Measurements from ENCODE around the gene ZNF75A. TPM values are rescaled to one million over a fixed set of nuclear protein-coding genes. Genes with fewer than 3 reads are reported as not detected.

The ZNF75A gene
- total RNA-seq, 1 experiment from 2014 or later: 23.0 TPM

DNA sequence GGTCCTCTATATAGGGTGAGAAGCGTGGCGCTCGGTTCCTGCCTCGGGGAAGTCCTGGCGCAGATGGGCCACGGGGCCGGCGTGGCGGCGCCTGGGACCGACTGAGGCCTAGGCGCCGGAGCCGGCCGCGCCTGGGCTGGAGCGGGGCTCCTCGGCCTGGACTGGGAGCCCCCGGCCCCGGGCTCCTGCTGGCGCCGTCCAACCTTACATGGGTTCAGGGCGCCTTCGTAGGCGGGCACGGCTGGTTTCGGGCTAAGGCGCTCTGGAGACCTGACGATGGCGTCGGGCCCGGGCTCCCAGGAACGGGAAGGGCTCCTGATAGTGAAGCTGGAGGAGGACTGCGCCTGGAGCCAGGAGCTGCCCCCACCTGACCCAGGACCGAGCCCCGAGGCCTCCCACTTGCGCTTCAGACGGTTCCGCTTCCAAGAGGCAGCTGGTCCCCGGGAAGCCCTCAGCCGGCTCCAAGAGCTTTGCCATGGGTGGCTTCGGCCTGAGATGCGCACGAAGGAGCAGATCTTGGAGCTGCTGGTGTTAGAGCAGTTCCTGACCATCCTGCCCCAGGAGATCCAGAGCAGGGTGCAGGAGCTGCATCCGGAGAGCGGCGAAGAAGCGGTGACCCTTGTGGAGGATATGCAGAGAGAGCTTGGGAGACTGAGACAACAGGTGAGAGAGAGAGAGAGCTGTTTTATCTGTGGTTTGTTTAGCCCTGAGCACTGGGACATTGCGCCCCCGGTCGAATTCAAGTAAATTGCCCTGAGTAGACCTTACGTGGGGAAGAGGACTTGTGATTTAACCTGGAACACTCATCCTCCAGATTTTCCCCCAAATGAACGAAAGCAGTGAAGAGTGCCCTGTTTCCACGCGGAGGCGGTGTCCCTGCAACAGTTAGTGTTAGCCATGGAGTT, 21.5 kb upstream of the ZNF75A start:
- in situ Hi-C loops (cut with HindIII; ENCODE audit: low sequenced_read_pairs): no loop called here
- no peak for DNase-seq (ENCODE audit: low spot score)

DNA sequence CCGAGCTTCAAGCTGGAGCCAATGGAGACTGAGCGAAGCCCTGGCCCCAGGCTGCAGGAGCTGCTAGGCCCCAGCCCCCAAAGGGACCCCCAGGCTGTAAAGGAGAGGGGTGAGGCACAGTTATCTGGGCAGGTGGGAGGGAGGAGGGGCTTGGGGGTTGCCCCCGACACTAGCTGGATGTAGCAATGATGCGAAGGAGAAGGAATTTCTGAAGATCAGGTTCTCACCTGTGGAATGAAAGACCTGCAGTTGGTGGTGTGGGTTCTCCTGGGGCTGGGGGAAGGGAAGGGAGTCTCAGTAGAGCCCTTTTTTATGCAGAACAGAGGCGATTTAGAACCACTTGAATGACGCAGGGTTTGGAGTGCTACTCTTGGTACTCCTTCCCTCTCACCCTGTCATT, 20.2 kb upstream of the ZNF75A start:
- in situ Hi-C loops (cut with HindIII; ENCODE audit: low sequenced_read_pairs): no loop called here
- DNase-seq (ENCODE audit: low spot score): no peak

DNA sequence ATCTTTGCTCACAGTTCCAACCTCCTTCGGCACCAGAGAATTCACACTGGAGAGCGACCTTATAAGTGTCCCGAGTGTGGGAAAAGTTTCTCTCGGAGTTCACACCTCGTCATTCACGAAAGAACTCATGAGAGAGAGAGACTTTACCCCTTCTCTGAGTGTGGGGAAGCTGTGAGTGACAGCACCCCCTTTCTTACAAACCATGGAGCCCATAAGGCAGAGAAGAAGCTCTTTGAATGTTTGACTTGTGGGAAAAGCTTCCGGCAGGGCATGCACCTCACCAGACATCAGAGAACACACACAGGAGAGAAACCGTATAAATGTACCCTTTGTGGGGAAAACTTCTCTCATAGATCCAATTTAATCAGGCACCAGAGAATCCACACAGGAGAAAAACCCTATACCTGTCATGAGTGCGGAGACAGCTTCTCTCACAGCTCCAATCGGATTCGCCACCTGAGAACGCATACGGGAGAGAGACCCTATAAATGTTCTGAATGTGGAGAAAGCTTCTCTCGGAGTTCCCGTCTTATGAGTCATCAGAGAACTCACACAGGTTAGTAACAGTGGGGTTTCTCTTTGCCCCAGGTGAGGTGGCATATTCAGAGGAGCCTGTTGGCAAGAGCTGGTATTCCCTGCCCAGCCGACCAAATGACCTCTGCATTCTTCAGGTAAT, 15.2 kb upstream of the ZNF75A start:
- in situ Hi-C loops (cut with HindIII; ENCODE audit: low sequenced_read_pairs): no loop called here
- DNase-seq (ENCODE audit: low spot score): no peak

DNA sequence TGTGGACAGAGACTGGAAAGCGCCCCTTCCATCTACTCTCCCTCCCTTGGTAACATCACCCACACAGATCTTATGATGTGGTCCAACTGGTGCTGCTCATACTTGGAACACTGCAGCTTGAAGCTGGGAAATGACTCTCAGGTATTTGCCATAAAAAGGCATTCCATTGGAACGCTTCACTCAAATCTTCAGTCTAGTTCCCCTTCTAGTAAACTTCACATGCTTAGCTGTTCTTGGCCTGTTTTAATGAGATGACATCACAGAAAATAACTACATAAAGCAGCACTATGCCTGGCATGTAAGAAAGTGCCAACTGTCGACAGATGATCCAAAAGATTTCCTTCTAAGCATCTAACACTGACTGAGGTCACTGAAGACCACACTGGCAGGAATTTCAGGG, 12.7 kb upstream of the ZNF75A start:
- in situ Hi-C loops (cut with HindIII; ENCODE audit: low sequenced_read_pairs): no loop called here
- DNase-seq (ENCODE audit: low spot score): no peak

DNA sequence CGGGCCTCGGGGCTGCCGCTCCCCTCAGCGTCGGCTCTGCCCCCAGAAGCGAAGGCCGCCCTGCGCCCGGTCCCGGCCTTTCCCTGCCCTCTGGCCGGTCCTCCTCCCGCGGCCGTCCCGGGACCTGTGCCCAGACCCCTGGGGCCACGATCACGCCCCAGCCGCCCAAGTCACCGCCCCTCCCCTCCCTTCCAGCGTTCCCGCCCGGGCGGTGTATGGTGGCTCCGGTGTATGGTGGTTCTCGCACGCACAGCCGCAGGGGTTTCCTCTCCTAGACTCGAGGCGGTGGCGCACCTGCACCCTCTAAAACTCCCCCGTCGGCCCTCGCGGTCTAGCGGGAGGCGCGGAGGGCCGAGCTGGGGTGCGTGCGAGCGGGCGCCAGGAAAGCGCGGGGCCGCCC, 10.1 kb upstream of the ZNF75A start:
- no peak for DNase-seq (ENCODE audit: low spot score)

DNA sequence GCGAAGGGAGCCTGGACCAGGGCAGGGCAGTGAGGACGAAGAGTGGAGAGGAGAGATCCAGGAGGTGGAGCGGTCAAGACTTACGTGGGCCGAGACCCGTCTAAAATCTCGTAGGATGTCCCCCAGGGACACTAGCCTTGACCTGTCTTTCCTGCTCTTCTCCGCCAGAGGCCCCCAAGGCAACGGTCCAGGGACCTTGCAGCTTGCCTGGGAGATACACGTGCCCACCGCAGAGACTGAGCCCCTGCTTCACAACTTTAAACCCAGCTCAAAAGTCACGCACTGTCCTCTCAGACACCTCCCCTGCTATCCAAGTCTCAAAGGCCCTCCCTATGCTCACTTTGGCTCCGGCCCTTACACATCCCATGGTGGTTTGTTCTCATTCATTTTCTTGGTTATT, 9.5 kb upstream of the ZNF75A start:
- DNase-seq (ENCODE audit: low spot score): no peak

More for the DNA sequence above, 10.1 kb upstream of the ZNF75A start:
- in situ Hi-C loops (cut with HindIII; ENCODE audit: low sequenced_read_pairs): no loop called here

DNA sequence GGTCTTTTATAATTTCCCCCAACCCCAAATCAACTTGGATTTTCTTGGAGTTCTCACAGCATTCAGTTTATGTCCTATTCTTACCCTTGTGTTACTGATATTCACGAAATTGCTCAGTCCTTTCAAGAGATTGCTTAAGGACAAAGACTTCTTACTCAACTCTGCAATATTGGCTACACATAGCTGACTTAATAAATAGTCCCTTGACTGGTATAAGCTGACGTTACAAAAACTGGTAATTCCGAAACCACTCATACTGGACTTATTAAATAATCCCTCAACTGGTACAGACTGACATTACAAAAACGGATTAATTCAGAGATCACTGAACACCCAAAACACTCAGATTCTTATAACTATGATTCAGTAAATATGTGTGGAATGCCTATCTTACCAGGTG, 927 bp upstream of the ZNF75A start:
- no peak for DNase-seq (ENCODE audit: low spot score)
- in situ Hi-C loops (cut with HindIII; ENCODE audit: low sequenced_read_pairs): no loop called here

More for the DNA sequence above, 9.5 kb upstream of the ZNF75A start:
- in situ Hi-C loops (cut with HindIII; ENCODE audit: low sequenced_read_pairs): no loop called here

DNA sequence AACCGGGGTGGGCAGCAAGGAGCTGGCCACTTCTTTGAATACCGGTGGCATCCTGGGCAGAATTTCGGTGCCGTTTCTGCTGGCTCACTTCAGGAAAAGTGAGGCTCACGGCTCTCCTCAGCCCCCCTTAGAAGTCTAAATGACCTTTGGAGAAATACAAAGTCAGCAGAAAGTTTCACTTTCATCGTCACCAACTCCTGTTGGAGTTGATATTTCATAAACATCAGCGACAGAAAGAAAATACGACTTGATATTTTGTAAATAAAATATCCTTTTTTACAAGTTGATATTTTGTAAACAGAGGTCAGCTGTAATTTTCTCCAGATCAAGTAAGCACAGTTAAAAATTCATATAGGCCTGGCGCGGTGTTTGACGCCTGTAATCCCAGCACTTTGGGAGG, 781 bp downstream of the ZNF75A start:
- in situ Hi-C loops (cut with HindIII; ENCODE audit: low sequenced_read_pairs): no loop called here
- no peak for DNase-seq (ENCODE audit: low spot score)

DNA sequence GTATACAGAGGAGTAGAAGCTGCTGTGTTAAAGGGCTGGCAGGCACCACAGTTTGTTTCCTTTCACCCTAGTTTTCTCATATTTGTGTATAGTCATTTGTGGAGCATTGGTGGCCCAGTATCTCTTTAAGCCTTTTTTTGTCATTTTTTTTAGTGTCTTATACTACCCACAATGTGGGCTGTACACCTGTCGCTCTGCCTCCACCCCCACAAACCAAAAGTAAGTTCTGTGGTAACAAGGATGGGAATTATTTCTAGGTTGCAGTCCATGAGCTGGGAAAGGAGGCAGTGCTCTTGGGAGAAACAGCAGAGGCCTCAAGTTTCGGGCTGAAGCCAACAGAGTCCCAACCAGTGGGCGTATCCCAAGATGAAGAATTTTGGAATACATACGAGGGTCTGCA, 6.2 kb downstream of the ZNF75A start:
- in situ Hi-C loops (cut with HindIII; ENCODE audit: low sequenced_read_pairs): no loop called here
- DNase-seq (ENCODE audit: low spot score): no peak

DNA sequence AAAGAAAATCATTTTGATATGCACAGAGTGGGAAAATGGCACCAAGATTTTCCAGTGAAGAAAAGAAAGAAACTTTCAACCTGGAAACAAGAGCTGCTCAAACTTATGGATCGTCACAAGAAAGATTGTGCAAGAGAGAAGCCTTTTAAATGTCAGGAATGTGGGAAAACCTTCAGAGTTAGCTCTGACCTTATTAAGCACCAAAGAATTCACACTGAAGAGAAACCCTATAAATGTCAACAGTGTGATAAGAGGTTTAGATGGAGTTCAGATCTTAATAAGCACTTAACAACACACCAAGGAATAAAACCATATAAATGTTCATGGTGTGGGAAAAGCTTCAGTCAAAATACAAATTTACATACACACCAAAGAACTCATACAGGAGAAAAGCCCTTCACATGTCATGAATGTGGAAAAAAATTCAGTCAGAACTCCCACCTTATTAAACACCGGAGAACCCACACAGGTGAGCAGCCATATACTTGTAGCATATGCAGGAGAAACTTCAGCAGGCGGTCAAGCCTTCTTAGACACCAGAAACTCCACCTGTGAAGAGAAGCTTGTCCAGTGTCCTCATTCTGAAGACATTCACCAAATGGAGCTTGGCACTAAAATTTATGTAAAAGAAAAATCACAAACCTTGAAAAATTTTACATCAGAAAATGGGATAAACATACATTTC, 12.2 kb downstream of the ZNF75A start:
- in situ Hi-C loops (cut with HindIII; ENCODE audit: low sequenced_read_pairs): no loop called here
- DNase-seq (ENCODE audit: low spot score): no peak

DNA sequence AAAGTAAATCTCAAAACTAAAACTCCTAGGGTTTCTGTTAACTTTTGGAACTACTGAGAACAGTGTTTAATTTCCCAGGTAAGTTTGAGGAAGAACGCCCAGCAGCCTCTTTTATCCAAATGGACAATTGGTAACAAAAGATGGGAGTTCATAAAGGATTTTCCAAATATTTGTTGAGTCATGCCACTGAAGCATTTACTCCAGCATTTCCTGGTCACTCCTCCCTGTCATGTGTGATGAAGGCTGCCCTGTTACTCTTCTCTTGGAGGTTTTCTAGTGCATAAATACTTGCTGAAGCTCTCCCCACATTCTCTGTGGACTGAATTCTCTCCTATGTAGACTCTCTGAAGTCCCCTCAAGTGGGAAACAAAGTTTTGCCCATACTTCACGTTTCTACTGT, 16.5 kb downstream of the ZNF75A start:
- in situ Hi-C loops (cut with HindIII; ENCODE audit: low sequenced_read_pairs): no loop called here
- DNase-seq (ENCODE audit: low spot score): no peak

DNA sequence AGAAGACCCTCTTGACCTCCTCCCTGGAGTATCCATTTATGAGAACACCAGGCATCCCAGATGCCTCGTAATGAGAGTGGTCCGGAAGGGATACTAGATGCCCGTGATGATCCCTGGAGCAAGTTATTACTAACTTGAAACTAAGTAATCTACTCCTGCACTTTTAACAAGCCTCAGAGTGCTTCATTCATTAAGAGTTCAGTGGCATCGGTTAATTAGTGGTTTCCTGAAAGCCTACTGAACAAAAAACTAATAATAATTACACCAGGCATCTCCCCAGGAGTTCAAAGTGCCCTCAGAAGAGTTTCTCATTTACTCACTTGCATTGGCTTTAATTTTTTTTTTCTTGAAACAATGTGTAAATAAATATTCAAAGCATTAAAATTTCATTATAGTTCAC, 22.2 kb downstream of the ZNF75A start:
- in situ Hi-C loops (cut with HindIII; ENCODE audit: low sequenced_read_pairs): no loop called here
- DNase-seq (ENCODE audit: low spot score): no peak

DNA sequence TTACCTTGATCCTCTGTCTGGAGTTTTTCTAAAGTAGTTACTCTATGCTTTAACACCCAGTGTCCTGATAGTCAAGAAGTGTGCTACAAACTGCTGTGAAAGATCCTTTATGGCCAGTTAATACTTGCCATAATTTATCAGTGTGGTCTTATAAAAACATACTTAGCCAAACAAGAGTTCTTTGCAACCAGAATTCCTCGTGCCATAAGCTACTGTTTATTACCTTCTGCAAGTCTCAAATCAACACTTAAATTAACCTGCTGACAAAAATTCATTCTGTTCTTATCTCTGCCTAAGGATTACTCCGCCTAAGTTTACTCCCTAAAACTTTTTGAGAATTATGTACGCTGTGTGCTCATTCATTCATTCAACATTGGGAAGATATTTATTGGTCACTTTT, 22.8 kb downstream of the ZNF75A start:
- in situ Hi-C loops (cut with HindIII; ENCODE audit: low sequenced_read_pairs): no loop called here
- no peak for DNase-seq (ENCODE audit: low spot score)

DNA sequence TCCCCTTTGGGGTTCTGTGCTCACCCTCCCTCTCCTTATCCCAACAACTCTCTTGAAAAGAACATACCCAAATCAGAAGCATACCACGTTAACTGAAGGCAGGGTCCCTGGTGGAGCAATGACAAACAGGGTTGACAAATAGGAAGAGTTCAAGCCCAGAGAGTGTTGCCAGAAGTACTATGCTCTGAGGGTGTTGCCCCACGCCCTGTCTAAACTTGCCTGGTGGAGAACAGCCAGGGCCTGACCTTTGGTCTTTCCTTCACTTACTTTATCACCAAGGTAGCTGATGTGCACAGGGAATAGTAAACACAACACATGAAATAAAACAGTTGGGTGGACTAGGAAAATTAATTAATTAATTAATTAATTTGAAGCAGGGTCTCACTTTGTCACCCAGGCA, 23.3 kb downstream of the ZNF75A start:
- in situ Hi-C loops (cut with HindIII; ENCODE audit: low sequenced_read_pairs): no loop called here
- DNase-seq (ENCODE audit: low spot score): no peak

DNA sequence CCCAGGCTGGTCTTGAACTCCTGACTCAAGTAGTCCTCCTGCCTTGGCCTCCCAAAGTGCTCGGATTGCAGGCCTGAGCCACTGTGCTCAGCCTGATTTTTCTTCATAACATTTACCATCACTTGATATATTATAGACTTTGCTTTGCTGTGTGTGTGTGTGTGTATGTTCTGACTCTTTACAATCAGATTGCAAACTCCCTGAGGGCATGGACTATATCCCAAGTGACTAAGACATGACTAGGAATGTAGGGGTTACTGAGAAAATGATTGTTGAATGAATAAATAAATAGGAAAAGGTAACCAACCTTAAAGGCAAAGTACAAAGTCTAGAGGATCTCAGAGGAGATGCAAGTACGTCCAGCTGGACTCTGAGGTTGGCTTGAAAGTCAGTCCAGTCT, 40.7 kb downstream of the ZNF75A start:
- no peak for DNase-seq (ENCODE audit: low spot score)
- in situ Hi-C loops (cut with HindIII; ENCODE audit: low sequenced_read_pairs): no loop called here

DNA sequence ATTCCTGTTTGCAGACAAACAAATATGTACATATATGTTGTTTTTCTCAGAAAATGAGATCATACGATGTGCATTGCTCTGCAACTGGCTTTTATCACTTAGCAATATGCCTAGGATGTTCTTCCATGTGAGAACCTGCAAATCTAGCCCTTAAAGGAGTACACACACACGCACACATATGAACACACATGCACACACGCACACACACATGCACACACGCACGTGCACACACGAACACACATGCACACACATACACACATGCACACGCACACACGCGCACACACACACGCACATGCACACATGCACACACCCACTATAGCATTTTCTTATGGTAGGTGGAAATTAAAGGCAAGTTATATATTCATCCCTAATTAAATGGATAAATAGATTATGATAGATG, 42.3 kb downstream of the ZNF75A start:
- no peak for DNase-seq (ENCODE audit: low spot score)
- in situ Hi-C loops (cut with HindIII; ENCODE audit: low sequenced_read_pairs): no loop called here

DNA sequence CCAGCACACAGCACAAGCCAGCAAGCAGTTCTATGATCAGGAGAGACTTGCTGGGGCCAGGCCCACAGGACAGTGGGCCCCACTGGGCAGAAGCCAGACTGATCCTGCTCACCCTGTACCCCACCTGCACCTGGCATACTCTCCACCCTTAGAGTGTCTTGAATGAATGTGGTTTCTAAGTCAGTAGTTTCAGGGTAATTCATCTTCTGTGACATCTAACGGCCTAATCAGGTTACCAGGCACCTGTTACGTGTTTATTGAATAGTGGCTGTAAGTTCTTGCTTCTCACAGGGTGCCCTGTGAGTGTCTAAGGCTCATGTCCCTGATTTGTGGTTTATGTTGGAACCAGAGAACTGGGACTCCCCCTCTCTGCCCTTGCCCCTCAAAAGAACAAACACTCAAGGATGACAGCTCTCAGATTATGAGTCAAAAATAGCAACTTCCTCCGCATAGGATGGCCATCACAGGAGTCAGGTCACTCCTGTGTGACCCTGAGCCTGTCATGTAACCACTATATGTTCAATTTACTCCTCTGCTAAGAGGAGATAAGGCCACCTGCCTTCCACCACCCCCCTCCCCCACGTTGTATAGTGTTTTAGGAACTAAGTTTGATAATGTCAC, 43.4 kb downstream of the ZNF75A start:
- DNase-seq (ENCODE audit: low spot score): no peak
- in situ Hi-C loops (cut with HindIII; ENCODE audit: low sequenced_read_pairs): no loop called here

DNA sequence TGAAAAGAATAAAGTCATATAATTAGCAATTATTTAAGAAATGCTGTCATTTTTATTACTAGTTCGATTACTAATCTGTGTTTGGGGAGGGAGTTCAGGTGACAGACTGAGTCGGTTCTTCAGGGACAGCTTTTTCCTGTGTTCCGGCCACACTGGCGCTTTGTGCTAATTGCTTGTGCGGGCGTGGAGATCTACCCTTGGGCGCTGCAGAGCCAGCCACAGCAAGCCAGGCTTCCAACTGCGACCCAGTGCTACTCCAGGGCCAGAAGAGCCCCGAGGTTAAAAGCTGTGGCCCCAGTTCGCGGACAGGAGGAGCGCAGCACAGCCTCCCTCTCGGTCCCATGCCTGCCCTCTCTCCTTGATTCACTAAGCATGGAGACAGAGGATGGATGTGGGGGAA, 43.9 kb downstream of the ZNF75A start:
- in situ Hi-C loops (cut with HindIII; ENCODE audit: low sequenced_read_pairs): no loop called here
- no peak for DNase-seq (ENCODE audit: low spot score)

DNA sequence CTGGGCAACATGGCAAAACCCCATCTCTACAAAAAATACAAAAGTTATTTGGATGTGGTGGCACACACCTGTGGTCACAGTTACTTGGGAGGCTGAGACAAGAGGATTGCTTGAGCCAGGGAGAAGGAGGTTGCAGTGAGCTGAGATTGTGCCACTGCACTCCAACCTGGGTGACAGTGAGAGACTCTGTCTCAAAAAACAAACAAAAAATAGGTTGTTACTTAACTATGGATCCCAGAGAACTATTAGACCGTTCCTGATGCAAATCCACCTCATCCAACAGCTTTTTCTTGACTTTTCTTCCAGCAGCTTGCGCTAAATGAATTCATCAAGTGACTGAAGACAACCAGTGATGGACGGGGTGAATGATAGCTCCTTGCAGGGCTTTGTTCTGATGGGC, 50.3 kb downstream of the ZNF75A start, which contains the start of gene OR2C1:
Gene OR2C1 (plus strand): TSS at position 301 of the 400 bp plus-strand sequence. CDS start 52 bp downstream, at position 353.
- in situ Hi-C loops (cut with HindIII; ENCODE audit: low sequenced_read_pairs): no loop called here

DNA sequence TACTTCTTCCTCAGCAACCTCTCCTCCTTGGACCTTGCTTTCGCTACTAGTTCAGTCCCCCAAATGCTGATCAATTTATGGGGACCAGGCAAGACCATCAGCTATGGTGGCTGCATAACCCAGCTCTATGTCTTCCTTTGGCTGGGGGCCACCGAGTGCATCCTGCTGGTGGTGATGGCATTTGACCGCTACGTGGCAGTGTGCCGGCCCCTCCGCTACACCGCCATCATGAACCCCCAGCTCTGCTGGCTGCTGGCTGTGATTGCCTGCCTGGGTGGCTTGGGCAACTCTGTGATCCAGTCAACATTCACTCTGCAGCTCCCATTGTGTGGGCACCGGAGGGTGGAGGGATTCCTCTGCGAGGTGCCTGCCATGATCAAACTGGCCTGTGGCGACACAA, 50.8 kb downstream of the ZNF75A start:
- in situ Hi-C loops (cut with HindIII; ENCODE audit: low sequenced_read_pairs): no loop called here
- no peak for DNase-seq (ENCODE audit: low spot score)

More for the DNA sequence above, 50.3 kb downstream of the ZNF75A start, which contains the start of gene OR2C1:
- DNase-seq (ENCODE audit: low spot score): no peak

Data from G401 (cell line).